Measurements from ENCODE around the gene CHURC1.

GRCh38 chr14:64960762-64961276 lies 46.6 kb downstream of the CHURC1 start:
- TF ChIP-seq CTCF (IDR thresholded peaks at IDR 0.05) (peak; percentile 35), EZH2phosphoT487 (IDR thresholded peaks at IDR 0.05) (no peak)

Measured in neural progenitor cell (in vitro differentiated cells).